ENCODE data around the gene UNKL.
"Not testable (repeated sequence)": the region's sequence is repeated elsewhere in the genome, so short reads cannot be mapped to it uniquely, and the experiment has no call there.

The UNKL gene

GRCh38 chr16:1445518-1446203 is 31.2 kb upstream of the UNKL start:
- FAIRE-seq: no peak

DNA sequence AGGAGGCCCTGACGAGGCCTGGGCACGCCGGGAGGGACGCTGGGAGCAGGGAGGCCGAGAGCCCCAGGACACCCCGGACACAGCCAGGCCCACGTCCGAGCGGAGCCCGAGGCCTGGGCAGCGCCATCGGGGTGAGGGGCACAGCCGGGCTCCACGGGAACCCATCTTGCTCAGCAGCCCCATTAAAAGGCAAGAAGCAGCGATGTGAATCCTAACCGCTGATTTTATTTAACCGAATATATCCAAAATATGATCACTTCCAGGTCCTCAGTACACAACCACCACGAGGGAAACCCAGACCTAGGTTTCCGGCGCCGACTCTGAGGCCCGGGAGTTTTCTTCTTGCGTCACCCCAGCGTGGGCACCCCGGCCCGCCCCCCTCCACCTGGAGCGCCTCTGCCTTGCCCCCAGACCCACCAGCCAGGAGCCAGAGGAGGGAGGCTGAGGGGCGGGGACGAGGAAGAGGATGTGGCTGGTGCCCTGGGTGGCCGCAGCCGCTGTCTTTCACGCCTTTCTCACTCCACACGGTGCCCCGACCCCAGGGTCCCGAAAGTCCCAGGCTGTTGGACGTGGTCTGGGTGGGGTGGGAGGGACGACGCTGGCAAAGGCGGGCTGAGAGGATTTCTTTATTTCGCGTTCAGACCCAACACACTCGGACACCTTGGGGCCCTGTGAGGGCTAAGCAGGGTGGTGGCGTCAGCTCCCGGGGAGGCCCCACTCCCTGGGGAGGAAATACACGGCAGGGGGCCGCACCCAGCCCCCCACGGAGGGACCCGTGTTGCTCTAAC is 30.4 kb upstream of the UNKL start:
- FAIRE-seq: no peak

GRCh38 chr16:1443980-1444729 is 29.7 kb upstream of the UNKL start, which contains the start of gene CCDC154:
CCDC154 (minus strand) TSS chr16:1444556; CDS start chr16:1444322, 234 bp downstream.
- FAIRE-seq: no peak

GRCh38 chr16:1443403-1443973 is 29.0 kb upstream of the UNKL start:
- FAIRE-seq: no peak

- no peak for FAIRE-seq
These were observed 28.2 kb upstream of the UNKL start for GRCh38 chr16:1442697-1443096.

DNA sequence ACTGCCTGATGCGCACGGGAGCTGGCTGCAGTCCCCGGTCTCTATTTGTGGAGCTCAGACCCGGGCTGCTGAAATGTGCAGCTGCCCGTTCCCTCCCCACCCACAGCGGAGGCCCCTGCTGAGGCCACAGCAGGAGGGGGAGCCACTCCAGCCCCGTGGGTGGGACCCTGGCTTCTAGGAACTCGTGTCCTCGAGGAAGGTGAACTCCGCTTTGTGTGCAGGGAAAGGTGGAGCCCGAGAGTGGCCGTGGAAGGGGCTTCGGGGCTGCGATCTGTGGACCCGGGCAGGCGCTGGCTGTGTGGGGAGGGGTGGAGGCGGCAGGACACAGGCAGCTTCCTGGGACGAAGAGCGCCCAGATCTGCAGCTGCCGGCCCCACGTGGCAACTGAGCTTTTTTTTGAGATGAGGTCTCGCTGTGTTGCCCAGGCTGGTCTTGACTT is 26.9 kb upstream of the UNKL start:
- no peak for FAIRE-seq

GRCh38 chr16:1439699-1440074 is 25.2 kb upstream of the UNKL start:
- not testable (repeated sequence) for FAIRE-seq

DNA sequence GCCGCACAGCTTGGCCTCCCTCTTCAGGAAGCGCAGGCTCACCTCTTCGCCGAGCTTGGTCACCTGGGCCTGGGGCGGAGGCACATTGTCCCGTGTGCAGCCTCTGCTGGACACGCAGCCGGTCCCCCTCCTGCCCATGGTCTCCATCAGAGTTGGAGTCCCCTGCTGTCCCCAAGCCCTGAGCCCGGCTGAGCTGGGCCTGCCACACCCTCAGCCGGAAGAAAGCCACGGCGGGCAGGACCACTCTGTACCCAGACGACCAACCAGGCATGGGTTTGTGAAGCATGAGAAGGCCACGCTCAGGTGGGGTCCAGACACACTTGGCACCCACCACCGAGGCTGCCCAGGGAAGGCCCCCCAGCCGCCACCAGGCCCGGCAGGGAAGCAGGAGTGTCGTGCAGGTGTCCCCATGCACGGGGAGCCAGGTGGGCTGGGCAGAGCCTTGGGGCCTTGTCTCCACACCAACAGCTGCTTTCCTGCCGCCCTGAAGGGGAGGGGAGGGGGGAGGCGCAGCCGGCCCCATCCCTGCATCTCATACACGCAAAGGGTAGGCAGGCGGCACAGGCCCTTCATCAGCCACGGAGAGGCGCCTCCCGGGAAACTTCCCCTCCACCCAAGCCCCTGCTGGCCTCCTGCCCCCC is 24.7 kb upstream of the UNKL start:
- no peak for FAIRE-seq

GRCh38 chr16:1438229-1439057 is 23.9 kb upstream of the UNKL start:
- no peak for FAIRE-seq

GRCh38 chr16:1437606-1438005 is 23.1 kb upstream of the UNKL start:
- no peak for FAIRE-seq

- no peak for FAIRE-seq
These were observed 22.3 kb upstream of the UNKL start for GRCh38 chr16:1436731-1437355.

GRCh38 chr16:1435921-1436697 is 21.6 kb upstream of the UNKL start:
- FAIRE-seq: no peak

- FAIRE-seq: no peak
These were observed 20.4 kb upstream of the UNKL start for GRCh38 chr16:1434644-1435592.

DNA sequence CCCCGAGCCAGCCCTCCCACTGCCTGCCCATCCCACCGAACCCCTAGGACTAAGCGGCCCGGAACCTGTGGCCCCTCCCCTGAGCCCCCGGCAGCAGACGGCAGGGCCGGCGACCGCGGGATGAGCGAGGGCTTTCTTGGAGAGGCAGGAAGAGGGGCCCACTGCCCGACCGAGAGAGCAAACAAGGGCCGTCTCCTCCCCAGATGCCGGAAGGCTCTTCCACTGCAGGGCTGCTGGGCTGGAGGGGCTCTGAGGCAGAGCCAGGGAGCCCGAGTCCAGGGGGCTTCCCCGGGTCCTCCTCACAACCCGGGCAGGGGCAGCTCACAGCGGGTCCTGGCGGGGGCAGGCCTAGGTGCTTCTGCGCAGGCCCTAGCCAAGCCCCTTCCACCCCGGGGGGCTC is 19.3 kb upstream of the UNKL start:
- FAIRE-seq: no peak

DNA sequence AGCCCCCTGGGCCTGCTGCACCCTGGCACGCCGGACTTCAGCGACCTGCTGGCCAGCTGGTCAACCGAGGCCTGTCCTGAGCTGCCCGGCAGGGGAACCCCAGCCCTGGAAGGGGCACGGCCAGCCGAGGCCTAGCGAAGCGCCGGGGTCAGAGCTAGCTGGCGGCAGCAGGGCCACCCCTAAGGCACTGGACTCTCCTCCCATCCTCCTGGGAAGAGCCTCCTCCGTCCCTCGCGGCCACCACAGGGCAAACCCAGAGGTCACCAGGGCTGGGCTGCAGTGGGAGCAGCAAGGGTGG is 18.7 kb upstream of the UNKL start:
- no peak for FAIRE-seq

DNA sequence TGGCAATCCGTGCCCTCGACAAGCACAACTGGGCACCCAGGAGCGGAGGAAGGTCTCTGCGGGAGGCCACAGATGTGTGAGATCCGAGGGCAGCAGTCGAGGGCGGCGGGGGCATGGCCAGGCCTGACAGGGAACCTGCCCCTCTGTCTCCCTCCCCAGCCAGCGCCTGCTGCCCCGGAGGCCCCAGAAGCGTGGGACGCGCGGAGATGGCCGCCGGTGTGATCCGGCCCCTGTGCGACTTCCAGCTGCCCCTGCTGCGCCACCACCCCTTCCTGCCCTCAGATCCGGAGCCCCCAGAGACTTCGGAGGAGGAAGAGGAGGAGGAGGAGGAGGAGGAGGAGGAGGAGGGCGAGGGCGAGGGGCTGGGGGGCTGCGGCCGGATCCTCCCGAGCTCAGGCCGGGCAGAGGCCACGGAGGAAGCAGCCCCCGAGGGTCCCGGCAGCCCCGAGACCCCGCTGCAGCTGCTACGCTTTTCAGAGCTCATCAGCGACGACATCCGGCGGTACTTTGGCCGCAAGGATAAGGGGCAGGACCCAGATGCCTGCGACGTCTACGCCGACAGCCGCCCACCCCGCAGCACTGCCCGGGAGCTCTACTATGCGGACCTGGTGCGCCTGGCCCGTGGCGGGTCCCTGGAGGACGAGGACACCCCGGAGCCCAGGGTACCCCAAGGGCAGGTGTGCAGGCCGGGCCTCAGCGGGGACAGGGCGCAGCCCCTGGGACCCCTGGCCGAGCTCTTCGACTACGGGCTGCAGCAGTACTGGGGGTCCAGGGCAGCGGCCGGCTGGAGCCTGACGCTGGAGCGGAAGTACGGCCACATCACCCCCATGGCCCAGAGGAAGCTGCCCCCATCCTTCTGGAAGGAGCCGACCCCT is 18.1 kb upstream of the UNKL start:
- FAIRE-seq: no peak

- FAIRE-seq: no peak
These were observed 17.2 kb upstream of the UNKL start for GRCh38 chr16:1431497-1432270.
